NCI-H510A (cell line): Measurements from ENCODE around the gene POLR2H.

Source experiments
- DNase-seq: peaks from one replicate; lab custom pipeline; 2025; lab: John Stamatoyannopoulos, UW

POLR2H gene

GRCh38 chr3:184387174-184387714, 25.7 kb downstream of the POLR2H start:
- no peak for DNase-seq

GRCh38 chr3:184388164-184388935, 26.8 kb downstream of the POLR2H start:
- DNase-seq, result no peak

- no peak for DNase-seq
Measured at GRCh38 chr3:184388936-184389230, 27.4 kb downstream of the POLR2H start.

GRCh38 chr3:184389384-184389783, 27.9 kb downstream of the POLR2H start:
- DNase-seq, result no peak

GRCh38 chr3:184389935-184390528, 28.5 kb downstream of the POLR2H start:
- DNase-seq, result no peak

GRCh38 chr3:184391266-184391665, 29.8 kb downstream of the POLR2H start:
- no peak for DNase-seq

GRCh38 chr3:184395320-184395660, 33.8 kb downstream of the POLR2H start:
- peak; percentile 42 for DNase-seq

- no peak for DNase-seq
Measured at GRCh38 chr3:184399410-184399809, 37.9 kb downstream of the POLR2H start.

- DNase-seq, result no peak
Measured at GRCh38 chr3:184405075-184406030, 43.8 kb downstream of the POLR2H start.

GRCh38 chr3:184409331-184409926, 47.9 kb downstream of the POLR2H start:
- DNase-seq, result no peak

GRCh38 chr3:184409946-184410500, 48.5 kb downstream of the POLR2H start:
- no peak for DNase-seq

GRCh38 chr3:184414418-184415202, 53.1 kb downstream of the POLR2H start:
- DNase-seq, result no peak

- DNase-seq, result no peak
Measured at GRCh38 chr3:184415203-184415490, 53.6 kb downstream of the POLR2H start.

GRCh38 chr3:184417619-184418327, 56.3 kb downstream of the POLR2H start:
- peak; percentile 16 for DNase-seq
